OCI-LY3 (cell line): ENCODE results near the gene DDI2.

Experiments used
- CTCF ChIP-seq: fragments of 200-600, 300-600 bp; sonication (generic); IDR thresholded peaks from 2 replicates; pipeline ENCODE4 v1.5.1; 2014; ENCODE audit warnings: antibody characterized with exemption, low read length, low read depth
- EZH2phosphoT487 ChIP-seq: fragments of 200-600 bp; shearing (Covaris generic); IDR thresholded peaks from 2 replicates; pipeline ENCODE4 v1.6.1; 2018; ENCODE audit warnings: antibody characterized with exemption, mixed run types, low read depth

DNA sequence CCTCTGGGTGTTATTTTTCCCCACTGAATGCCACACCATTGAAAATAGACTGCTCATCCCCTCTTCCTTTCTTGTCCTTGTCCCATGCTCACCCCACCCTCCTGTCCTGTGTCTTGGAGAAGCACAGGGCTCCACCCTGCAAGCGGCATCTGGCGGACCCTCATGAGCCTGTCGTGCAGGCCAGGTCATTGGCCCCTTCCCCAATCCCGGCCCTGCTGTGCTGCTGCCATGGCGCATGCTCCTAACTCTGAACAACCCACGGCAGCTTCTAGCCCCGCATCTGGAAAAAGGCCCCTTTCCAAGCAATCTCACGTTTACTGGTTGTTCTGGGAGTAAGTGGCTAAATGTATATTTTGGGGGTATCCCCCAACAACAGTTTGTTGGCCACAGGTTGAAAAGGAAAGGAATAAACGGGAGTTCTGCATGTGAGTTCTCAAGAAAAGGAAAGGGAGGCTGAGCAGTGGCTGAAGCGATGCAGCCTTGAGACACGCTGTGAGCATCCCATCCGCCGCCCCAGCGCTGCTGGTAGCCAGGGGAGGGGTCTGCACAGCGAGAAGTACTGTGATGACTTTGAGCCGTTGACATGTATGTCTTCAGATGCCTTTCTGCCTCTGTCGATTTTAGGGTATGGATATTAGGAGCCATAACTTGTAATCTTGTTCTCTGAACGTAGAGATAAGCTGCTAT, 48.7 kb upstream of the DDI2 start:
- no peak for TF ChIP-seq CTCF
- TF ChIP-seq EZH2phosphoT487 = no peak
